ENCODE data around the gene PCDHA8.

DNA sequence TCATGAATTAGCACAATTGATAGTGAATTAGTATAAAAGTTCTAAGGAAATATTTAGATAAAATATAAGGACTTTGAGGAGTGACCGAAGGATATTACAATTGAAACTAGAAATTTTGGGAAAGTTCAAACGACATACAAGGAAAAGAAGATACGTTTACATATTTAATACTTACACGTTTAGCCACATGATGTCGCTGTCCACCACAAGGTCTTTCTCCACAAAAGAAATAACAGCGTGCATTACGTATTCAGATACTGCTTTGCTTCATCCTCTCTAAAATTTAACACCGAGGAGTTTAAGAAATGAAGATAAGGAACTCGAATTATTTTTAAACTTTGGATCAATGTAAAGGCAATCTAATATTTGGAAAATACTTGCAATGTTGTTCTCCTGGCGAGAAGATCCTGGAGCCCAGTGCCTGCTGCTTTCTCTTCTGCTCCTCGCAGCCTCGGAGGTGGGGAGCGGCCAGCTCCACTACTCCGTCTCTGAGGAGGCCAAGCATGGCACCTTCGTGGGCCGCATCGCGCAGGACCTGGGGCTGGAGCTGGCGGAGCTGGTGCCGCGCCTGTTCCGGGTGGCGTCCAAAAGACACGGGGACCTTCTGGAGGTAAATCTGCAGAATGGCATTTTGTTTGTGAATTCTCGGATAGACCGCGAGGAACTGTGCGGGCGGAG, 40.0 kb upstream of the PCDHA8 start, which contains the start of gene PCDHA3:
- TF ChIP-seq POLR2A (IDR thresholded peaks at IDR 0.05): no peak
- TF ChIP-seq, protein P1, sequence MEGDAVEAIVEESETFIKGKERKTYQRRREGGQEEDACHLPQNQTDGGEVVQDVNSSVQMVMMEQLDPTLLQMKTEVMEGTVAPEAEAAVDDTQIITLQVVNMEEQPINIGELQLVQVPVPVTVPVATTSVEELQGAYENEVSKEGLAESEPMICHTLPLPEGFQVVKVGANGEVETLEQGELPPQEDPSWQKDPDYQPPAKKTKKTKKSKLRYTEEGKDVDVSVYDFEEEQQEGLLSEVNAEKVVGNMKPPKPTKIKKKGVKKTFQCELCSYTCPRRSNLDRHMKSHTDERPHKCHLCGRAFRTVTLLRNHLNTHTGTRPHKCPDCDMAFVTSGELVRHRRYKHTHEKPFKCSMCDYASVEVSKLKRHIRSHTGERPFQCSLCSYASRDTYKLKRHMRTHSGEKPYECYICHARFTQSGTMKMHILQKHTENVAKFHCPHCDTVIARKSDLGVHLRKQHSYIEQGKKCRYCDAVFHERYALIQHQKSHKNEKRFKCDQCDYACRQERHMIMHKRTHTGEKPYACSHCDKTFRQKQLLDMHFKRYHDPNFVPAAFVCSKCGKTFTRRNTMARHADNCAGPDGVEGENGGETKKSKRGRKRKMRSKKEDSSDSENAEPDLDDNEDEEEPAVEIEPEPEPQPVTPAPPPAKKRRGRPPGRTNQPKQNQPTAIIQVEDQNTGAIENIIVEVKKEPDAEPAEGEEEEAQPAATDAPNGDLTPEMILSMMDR (IDR thresholded peaks at IDR 0.05 in 4 of 5, conservative IDR thresholded peaks at IDR 0.05 in 1 of 5): peak in 1 of 5 experiments; percentile 30
